HEK293T (cell line): ENCODE data around the gene DENND1C.

Experiments
- CTCF ChIA-PET: fragments of 350-600 bp; formaldehyde crosslinking; extraction: SDS; loops from one replicate; lab custom pipeline; 2021; ENCODE audit warnings: antibody characterized with exemption, inconsistent platforms; lab: Yijun Ruan, JAX
- POLR2A ChIA-PET: fragments of 350-600 bp; formaldehyde crosslinking; extraction: SDS; loops from one replicate; lab custom pipeline; 2020; ENCODE audit warnings: antibody characterized with exemption, inconsistent platforms; lab: Yijun Ruan, JAX
- DNase-seq: peaks from one replicate; pipeline ENCODE4 v3.0.0; 2012; ENCODE audit warnings: mixed read lengths; ENCODE audit errors: extremely low spot score
- ARNT ChIP-seq: fragments of 450-650 bp; IDR thresholded peaks from 2 replicates; pipeline ENCODE4 v1.6.1; 2017; ENCODE audit warnings: mild to moderate bottlenecking
- BHLHE40 ChIP-seq: fragments of 450-650 bp; IDR thresholded peaks from 2 replicates; pipeline ENCODE4 v1.6.1; 2016; ENCODE audit warnings: mild to moderate bottlenecking, moderate library complexity, borderline replicate concordance
- CTBP1 ChIP-seq: fragments of 450-650 bp; IDR thresholded peaks from 2 replicates; pipeline ENCODE4 v1.6.1; 2016; ENCODE audit warnings: borderline replicate concordance
- ELF4 ChIP-seq: fragments of 450-650 bp; IDR thresholded peaks from 2 replicates; pipeline ENCODE4 v1.6.1; 2017; ENCODE audit warnings: antibody characterized with exemption
- FOXA1 ChIP-seq: fragments of 450-650 bp; IDR thresholded peaks from 2 replicates; pipeline ENCODE4 v1.6.1; 2016; ENCODE audit warnings: mild to moderate bottlenecking
- FOXK2 ChIP-seq: fragments of 450-650 bp; IDR thresholded peaks from 2 replicates; pipeline ENCODE4 v1.6.1; 2016; ENCODE audit warnings: mild to moderate bottlenecking
- FOXM1 ChIP-seq: fragments of 450-650 bp; IDR thresholded peaks from 2 replicates; pipeline ENCODE4 v1.6.1; 2017; ENCODE audit warnings: mild to moderate bottlenecking, borderline replicate concordance
- HDGF ChIP-seq: fragments of 450-650 bp; IDR thresholded peaks from 2 replicates; pipeline ENCODE4 v1.6.1; 2017; ENCODE audit warnings: antibody characterized with exemption, borderline replicate concordance
- L3MBTL2 ChIP-seq: fragments of 450-650 bp; conservative IDR thresholded peaks from 2 replicates; pipeline ENCODE4 v1.6.1; 2016; ENCODE audit warnings: mild to moderate bottlenecking
- LEF1 ChIP-seq: fragments of 450-650 bp; IDR thresholded peaks from 2 replicates; pipeline ENCODE4 v1.6.1; 2017; ENCODE audit warnings: mild to moderate bottlenecking, borderline replicate concordance
- NFRKB ChIP-seq: fragments of 450-650 bp; IDR thresholded peaks from 2 replicates; pipeline ENCODE4 v1.6.1; 2016; ENCODE audit warnings: mild to moderate bottlenecking, moderate library complexity
- SP1 ChIP-seq: fragments of 450-650 bp; IDR thresholded peaks from 2 replicates; pipeline ENCODE4 v1.6.1; 2017
- SUZ12 ChIP-seq: fragments of 450-650 bp; IDR thresholded peaks from 2 replicates; pipeline ENCODE4 v1.6.1; 2016; ENCODE audit warnings: mild to moderate bottlenecking
- TARDBP ChIP-seq: fragments of 450-650 bp; IDR thresholded peaks from 2 replicates; pipeline ENCODE4 v1.6.1; 2016
- ZNF384 ChIP-seq: fragments of 450-650 bp; IDR thresholded peaks from 2 replicates; pipeline ENCODE4 v1.6.1; 2016
- TF ChIP-seq, protein P1 (sequence below): fragments of 450-650 bp; IDR thresholded peaks from 2 replicates; pipeline ENCODE4 v1.6.1; 2016

DENND1C gene

DNA sequence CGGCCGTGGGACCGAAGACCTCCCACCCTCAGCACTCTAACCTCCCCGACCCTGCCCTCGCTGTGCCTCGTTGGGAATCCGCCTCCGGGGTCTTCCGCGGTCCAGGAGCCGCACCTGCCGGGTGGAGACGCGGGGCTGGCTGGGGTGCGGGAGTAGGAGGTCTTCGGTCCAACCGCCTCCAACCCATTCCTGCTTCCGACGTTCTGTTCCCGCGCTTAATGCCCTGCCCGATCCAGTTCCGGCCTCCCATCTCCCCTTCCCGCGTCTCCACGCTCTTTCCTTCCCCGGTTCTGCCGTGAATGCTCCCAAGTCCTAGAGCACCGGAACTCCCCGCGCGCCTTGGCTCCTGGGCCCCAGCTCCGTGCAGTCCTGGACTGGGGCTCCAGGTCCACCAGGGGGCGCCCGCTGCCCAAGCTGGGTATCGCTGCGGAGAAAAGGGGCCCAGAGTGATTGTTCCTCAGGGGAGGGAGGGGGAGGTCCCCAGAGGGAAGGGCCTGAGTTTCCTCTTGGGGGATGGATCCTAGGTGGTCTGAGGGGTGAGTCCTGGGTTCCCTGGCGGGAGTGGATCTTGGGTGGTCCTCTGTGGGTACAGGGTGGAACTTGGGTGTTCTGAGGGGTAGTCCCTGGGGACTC, 35.2 kb upstream of the DENND1C start:
- ChIA-PET CTCF (interaction anchor here (0.6 to 1.6 kb wide), 8 partner anchors 22 to 391 kb away, joined by 3 to 4 read pairs (median 3); no protein-coding TSS in a partner anchor), POLR2A (interaction anchor here (0.7 to 2.0 kb wide), 6 partner anchors 11 to 221 kb away, joined by 3 to 16 read pairs (median 3); partner anchors contain the start of genes GPR108, KHSRP and TNFSF9)
- no peak for TF ChIP-seq ARNT
- TF ChIP-seq CTBP1, result no peak
- TF ChIP-seq ELF4, result no peak
- TF ChIP-seq L3MBTL2, result peak; percentile 85
- peak; percentile 90 for DNase-seq

DNA sequence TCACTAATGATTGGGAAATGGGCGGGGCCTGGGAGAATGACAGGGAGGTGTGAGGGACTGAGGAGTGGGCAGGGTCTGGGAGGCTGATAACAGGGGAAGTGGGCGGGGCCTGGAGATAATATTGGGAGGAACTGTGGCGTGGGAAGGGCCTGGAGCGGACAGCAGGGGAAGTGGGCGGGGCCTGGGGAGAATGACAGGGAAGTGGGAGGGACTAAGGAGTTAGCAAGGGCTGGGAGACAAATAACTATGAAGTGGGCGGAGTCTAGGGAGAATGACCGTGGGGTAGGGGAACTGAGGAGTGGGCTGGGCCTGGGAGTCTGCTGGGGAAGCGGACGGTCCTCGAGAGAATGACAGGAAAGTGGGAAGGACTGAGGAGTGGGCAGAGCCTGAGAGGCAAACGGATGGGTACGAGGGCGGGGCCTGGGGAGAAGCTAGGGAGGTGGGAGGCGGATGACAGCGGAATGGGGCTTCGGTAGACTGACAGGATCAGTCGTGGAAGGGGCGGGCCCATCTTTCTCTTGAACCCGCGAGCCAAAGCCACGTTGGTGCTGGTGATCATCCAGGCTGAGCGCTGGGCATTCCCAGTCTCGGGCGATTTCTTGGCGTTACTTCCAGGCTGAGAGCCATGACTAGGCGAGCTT, 34.6 kb upstream of the DENND1C start:
- TF ChIP-seq SUZ12 (no peak), ARNT (no peak), BHLHE40 (no peak), HDGF (no peak), ELF4 (no peak), LEF1 (no peak), FOXM1 (no peak), L3MBTL2 (no peak), ZNF384 (no peak), NFRKB (no peak), TARDBP (peak; percentile 77; the same call in 1 of the 2 replicates), FOXA1 (no peak), FOXK2 (no peak), SP1 (peak; percentile 57), CTBP1 (no peak)
- TF ChIP-seq, protein P1, sequence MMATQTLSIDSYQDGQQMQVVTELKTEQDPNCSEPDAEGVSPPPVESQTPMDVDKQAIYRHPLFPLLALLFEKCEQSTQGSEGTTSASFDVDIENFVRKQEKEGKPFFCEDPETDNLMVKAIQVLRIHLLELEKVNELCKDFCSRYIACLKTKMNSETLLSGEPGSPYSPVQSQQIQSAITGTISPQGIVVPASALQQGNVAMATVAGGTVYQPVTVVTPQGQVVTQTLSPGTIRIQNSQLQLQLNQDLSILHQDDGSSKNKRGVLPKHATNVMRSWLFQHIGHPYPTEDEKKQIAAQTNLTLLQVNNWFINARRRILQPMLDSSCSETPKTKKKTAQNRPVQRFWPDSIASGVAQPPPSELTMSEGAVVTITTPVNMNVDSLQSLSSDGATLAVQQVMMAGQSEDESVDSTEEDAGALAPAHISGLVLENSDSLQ, result peak; percentile 97
- peak; percentile 97 for DNase-seq
- CTCF ChIA-PET, result interaction anchor here (0.6 to 1.6 kb wide), 8 partner anchors 22 to 390 kb away, joined by 3 to 4 read pairs (median 3); no protein-coding TSS in a partner anchor
- POLR2A ChIA-PET, result interaction anchor here (0.7 to 2.0 kb wide), 6 partner anchors 12 to 222 kb away, joined by 3 to 16 read pairs (median 3); partner anchors contain the start of genes GPR108, KHSRP and TNFSF9

DNA sequence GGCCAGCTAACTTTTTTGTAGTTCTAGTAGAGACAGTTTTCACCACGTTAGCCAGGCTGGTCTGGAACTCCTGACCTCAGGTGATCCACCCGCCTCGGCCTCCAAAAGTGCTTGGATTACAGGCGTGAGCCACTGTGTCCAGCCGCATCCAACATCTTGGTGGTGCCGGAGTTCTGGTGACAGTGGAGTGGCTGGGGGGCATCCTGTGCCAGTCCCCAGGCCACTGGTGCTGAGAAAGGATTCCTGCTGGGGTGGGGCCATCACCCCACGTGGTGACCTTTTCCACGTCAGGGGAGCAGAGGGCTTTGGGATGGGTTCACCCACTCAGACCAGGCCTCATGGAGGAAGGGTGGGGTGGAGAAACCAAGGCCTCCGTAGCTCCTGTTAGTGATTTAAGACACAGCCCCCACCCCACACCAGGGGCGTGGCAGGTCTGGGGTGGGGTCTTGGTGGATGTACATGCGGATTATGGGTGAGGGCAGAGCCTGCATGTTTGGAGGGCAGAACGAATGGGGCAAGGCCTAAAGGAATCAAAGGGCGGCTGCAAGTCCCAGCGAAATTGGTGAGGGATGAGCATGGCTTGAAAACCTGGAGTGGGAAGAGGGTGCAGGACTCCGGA, 33.4 kb upstream of the DENND1C start:
- POLR2A ChIA-PET, result no interaction called here
- DNase-seq, result no peak
- TF ChIP-seq, protein P1, result no peak
- TF ChIP-seq FOXM1 (no peak), ELF4 (no peak), SP1 (no peak), FOXK2 (no peak), FOXA1 (no peak), ARNT (no peak), ZNF384 (no peak), BHLHE40 (no peak), L3MBTL2 (no peak), NFRKB (no peak), TARDBP (no peak), LEF1 (no peak), SUZ12 (no peak), HDGF (no peak)
- CTCF ChIA-PET, result no interaction called here

DNA sequence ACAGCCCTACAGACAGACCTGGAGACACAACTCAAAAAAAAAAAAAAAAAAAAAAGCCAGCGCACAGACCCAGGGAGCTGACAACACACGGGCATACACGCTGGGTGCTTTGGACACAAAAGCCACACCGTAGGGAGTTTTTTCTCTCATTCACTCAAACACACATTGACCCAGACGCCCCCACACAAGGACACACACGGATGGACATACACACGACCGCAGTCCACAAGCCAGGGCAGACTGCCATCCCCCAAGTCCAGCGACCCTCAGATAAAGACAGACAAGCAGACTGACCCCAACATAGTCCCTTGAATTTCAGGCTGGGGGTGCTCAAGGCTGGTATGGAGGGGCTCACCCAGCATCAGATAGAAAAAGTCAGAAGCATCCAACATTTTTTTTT, 32.5 kb upstream of the DENND1C start:
- TF ChIP-seq NFRKB (no peak), ZNF384 (no peak), TARDBP (no peak), FOXA1 (no peak), SP1 (no peak), ELF4 (no peak), HDGF (no peak), FOXK2 (no peak), L3MBTL2 (no peak), BHLHE40 (no peak), FOXM1 (no peak), SUZ12 (no peak), ARNT (no peak), CTBP1 (no peak)
- TF ChIP-seq, protein P1, result no peak
- no peak for DNase-seq
- ChIA-PET POLR2A (no interaction called here), CTCF (no interaction called here)

DNA sequence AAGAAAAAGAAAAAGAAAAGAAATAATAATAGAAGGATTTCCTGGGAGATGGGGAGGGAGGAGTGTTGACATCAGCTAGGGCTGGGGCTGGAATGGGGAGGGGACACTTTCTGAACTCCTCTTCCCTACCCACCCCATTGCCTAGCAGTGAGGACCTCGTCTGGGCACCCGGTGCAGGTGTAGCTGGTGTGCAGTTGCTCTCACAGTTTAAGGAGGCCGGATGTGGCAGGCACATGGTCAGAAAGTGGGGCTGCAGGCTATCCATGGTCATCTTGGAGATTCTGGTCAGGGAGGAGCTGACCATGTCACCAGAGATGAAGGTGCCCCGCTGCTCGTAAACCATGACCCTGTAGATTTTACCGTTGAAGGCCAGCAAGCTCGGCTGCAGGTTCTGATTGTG, 29.0 kb upstream of the DENND1C start:
- ChIA-PET CTCF (interaction anchor here (0.6 kb wide), 1 partner anchor 844 kb away, joined by 6 read pairs; no protein-coding TSS in a partner anchor), POLR2A (no interaction called here)
- TF ChIP-seq LEF1, result no peak
- no peak for TF ChIP-seq CTBP1
- no peak for TF ChIP-seq FOXA1
- TF ChIP-seq SUZ12, result no peak
- no peak for TF ChIP-seq NFRKB
- TF ChIP-seq, protein P1, result no peak
- no peak for TF ChIP-seq L3MBTL2
- no peak for TF ChIP-seq FOXM1
- DNase-seq, result no peak
